Stimulated activated CD8-positive, alpha-beta memory T cell treated with anti-CD3 and anti-CD28 coated beads, Interleukin-2, amount 100 ng/mL, for 1 hour (primary cell): ENCODE data around the gene TMEM201.

Experiments
- DNase-seq, 2 donors: peaks; one replicate each; pipeline ENCODE4 v3.0.0-alpha.2; 2020; ENCODE audit warnings: low read depth in 2 of 2

The TMEM201 gene

DNA sequence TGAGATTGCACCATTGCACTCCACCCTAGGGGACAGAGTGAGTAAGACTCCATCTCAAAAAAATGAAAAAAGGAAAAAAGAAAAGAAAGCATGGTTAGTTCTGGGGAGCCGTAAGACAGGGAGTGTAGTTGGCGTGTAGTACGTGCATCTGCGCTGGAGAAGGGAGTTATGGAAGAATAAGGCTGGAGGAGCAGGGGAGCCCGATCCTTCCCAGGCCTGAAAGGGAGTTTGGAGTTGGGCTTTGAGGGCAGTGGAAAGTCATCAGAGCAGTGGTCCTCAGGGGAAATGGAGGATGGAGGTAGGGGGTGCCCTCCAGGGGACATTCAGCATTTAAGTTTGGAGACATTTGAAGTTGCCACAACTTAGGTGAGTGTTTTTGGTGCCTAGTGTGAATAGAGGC is 11.3 kb upstream of the TMEM201 start:
- DNase-seq, result no peak

DNA sequence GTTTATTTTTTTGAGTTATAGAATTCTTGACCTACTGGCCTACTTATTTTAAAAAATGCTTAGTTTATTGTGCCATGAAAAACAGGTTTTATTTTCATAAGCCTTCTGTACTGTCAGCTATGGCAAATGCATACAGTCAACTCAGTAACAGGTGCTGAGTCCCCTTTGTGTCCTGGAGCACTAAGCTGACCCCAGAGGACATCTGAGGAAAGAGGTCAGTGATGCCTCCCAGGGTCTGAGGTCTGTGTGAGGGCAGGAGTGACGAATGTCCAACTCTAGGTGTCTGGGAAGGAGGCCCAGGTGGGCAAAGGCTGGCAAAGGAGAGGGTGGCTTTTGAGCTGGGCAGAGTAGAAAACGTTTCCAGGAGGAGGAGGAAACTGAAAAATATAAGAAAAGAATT is 7.8 kb upstream of the TMEM201 start:
- no peak for DNase-seq

DNA sequence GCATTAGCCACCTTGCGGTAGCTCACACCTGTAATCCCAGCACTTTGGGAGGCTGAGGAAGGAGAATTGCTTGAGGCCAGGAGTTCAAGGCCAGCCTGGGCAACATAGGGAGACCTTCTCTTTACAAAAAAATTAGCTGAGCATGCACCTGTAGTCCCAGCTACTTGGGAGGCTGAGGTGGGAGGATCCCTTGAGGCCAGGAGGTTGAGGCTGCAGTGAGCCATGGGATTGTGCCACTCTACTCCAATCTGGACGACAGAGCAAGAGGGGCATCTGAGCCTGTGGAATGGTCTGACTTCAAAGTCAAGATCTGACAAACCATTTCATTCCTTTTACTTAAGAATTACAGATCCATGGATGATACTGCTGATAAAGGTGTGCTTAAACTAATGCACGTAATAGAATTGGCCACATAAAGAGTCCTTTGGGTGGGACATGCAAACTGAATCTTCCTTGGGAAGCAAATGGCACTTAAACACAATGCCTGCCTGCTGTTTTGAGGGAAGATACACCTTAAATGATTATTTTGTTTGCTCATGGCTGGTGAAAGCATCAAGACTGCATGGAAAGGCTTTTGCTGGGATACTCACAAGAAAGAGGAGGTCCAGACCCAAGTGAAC is 2.5 kb upstream of the TMEM201 start:
- DNase-seq, result no peak

DNA sequence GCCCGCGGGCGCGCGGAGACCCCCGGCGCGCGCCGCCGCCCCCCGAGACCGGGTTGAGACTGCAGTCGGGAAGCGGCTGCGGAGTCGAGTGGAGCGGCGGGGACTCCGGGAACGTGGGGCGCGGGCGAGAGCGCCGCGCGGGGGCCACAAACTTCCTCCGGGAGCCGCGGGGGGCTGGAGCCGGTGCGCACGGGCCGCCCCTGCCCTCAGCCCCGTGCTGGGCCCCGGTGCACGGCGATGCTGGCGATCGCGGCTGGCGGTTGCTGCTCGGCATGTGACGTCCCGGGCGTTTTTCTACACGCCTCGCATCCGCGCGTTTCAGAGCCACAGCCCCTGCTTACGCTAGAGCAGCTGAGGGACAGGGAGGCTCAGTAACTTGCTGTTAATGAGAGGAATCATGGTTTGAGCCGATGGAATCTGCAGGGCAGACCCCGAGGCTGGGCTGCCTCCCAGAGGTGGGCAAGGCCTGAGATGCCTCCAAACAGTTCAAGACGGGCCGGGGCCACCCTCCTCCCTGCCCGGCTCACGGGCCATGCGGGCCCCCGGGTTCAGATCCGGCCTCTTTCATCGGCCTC is 520 bp downstream of the TMEM201 start:
- DNase-seq, result no peak

DNA sequence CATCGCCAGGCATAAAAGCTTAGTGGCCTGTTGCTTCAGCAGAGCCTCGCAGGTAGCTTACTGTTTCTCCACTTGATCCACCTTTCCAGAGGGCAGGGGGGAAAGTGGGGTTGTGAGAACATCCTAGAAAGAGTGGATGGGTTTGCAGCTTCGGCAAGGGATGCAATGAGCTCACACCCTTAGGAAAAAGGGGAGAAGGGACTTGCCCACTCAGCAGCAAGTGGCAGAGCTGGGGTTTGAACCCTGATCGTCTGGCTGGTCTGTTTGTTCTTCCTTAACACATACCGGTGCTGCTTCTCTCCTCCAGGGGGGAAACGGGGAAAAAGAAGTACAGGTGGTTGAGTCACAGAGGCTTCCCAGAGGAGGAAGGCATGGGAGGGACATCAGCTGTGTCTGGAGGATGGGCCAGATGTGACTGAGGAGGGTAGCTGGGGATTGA is 1.0 kb downstream of the TMEM201 start:
- DNase-seq, result no peak

DNA sequence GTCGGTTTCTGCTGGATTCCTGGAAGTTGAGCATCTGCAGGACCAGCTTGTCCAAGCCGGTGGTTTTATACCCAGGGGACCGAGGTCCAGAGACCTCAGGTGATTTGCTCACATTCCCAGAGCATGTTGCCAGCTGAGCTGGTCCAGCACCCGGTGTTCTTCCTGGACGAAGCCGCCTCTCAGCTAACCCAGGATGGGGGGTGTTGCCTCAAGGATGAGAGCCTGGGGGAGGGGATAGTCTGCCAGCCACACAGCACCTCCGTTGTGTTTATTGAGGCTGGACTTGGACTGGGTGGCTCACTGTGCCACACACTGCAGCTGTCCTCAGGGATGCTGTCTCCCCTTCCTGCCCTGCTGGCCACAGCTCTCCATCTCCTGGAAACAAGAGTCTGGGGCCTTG is 1.5 kb downstream of the TMEM201 start:
- DNase-seq, result no peak

DNA sequence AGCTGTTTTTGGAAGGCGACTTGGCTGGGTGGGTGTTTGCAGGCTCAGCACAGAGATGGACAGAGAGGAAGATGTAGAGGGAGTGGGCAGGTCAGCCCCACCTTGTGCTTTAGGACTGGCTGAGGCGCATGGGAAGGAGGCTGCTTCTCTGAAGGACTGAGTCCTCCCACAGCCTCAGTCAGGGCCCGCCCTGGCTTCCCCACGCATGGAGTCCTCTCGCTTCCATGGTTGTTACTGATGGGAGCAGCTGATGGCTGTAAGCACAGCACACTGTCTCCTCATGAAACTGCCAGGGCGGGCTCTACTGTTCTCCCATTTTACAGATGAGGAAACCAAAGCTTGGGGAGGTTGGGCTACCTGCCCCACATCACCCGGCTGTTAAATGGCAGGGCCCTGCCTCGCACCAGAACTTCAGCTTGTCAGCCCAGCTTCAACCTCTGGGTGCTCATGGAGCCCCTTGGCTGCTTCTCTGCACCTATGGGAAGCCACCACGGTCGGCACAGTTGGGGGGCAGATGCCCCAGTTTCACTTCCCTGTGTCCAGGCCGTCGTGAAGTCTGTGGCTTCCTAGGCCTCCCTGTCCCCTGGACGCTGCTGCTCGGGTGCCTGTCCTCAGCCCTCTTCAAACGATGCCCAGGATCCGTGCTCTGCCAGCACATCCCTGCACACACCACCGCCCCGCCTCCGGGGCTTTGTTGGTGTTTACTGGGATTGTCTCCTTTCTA is 2.4 kb downstream of the TMEM201 start:
- DNase-seq, result no peak

DNA sequence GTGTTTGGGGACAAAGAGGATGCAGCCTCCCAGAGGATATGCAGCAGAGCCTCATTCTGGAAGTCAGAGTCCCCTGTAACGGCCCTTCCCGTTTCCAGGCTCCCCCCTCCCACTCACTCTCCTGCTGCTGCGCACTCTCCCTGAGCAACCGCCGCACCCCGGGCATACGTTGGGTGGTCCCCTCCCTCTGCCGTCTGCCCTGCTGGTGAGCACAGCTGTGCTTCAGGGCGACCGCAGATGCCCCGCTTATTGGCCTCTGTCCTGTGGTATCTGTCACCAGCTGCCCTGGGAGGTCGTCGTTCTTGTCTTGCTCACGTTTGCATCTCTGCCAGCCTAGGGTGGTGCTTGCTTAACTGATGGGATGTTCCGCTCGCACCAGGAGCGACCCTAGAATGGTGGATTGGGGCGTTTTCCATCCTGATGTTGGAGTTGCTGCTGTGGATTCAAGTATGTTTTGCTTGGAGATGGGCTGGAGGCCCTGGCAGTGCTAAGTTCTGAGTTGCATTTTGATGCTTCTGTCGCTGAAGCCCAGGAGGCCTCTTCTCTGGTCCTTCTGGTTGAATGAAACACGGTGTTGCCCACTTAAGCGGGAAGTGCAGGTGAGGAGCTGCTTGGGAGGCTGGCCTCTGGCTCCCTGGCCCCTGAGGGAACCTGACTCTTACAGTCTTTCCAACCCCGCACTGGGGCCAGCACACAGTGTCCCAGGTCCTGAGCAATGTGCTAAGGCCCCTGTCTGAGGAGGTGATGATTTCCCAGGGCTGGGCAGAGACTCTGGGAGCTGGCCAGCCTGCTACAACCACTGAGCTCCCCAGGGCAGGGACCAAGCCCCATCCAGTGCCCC is 3.2 kb downstream of the TMEM201 start:
- DNase-seq, result no peak

DNA sequence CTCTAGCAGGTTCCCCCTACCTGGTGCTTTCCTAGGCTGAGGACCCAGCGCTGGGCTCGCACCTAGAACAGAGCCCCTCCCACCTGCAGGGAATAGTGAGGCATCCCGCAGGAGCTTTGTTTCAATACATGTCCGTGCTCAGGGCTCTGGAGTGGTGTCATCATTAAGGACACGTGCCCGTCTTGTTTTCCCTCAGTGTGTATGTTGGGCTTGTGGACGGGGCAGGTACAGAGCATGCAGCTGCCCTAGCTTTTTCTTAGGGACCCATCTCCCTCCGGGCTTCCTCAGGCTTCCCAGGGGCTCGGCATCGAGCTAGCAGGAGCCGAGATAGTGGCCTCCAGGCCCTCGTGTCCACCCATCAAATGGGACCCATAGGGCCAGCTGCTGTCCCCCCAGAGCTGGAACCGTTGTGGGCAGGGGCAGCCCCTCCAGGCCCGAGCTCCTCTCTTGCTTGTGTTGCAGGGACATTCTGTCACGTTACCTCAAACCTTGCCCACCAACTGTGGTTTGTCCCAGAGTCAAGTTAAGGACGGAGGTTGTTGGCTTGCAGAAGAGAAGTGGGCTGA is 3.9 kb downstream of the TMEM201 start:
- no peak for DNase-seq

DNA sequence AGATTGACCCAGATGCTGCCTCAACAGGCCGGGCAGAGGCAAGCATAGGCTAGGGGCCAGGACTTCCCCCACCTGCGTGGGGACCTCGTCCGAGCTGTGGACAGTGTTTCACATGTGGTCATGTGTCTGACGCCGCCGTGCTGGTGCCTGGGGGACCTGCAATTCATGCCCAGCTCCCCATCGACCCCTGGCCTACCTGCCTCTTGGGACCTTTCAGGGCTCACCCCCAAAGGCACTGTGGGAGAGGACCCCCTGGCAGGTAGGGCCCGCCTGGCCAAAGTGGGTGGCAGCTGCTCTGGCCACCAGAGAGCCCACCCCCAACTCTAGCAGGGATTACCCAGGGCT is 4.4 kb downstream of the TMEM201 start:
- DNase-seq, result no peak

DNA sequence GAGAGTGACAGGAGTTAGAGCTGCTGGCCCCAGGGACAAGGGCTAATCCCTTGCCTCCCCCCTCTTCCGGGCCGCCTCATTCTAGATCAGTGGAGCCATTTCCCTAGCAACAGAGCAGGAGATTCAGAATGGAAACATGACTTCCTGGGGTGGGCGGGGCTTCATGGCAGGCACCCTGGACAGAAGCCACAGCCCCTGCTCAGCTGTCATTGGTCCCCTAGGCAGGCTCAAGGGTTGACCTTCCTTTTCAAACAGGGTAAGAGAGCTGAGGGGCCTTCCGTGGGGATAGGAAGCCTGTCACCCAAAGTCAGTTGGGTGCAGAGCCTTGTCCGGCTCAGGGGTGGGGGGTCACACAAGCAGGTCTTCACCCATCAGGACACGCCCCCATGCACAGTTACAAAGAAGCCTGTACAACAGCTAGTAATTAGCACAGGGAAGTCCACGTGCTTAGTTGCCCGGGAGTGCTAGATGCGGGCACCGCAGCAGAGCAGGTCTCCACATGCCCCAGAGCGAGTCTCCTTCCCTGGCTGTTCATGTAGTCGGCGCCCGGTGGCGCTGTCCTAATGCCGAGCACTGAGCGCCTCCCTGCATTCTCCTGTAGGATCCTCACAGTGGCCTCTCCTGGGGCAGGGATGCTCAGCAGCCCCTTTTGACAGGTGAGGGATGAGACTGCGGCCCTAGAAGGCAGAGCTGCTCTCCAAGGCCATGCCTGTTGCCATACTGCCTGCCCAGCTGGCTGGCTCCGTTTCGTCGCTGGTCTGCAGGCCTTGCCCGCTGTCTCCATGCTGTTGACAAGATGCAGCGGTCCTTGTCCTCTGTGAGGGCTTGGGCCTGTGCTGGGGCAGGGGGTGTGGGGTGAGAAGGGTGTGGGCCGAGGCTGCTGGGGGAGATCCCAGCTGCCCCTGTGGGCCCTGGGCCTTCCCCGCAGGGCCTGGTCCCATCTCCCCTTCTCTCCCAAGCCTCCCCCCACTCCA is 5.1 kb downstream of the TMEM201 start:
- DNase-seq, result no peak

DNA sequence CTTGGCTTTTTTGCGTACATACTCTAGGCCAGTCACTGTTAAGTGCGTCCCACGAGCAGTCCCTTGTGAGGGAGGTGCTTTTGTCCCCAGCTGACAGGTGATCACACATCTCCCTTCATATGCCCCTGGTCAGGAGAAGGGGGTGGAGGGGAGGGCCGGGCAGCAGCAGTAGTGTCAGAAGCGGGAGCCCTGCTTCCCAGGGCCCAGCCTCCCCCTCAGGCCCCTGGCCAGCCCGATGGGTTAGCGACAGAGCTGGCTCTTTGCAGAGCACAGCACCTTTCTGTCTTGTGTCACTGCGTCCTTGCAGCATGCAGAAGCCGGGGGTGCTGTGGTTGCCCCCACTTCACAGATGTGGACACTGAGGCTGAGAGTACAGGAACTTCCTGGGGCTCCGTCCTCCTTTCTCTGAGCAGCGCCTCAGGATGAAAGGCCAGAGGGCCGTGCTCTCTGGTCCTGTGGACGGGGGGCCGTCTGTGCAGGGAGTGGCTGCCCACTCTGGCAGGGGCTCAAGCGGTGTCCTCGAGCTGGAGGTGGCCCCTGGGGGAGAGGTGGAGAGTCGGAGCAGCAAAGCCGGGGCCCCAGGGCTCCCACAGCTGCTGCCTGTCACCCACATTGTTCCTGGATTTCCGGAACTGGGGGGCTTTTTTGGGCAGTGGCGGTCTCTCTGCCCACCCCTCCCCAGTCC is 5.9 kb downstream of the TMEM201 start:
- DNase-seq, result no peak

DNA sequence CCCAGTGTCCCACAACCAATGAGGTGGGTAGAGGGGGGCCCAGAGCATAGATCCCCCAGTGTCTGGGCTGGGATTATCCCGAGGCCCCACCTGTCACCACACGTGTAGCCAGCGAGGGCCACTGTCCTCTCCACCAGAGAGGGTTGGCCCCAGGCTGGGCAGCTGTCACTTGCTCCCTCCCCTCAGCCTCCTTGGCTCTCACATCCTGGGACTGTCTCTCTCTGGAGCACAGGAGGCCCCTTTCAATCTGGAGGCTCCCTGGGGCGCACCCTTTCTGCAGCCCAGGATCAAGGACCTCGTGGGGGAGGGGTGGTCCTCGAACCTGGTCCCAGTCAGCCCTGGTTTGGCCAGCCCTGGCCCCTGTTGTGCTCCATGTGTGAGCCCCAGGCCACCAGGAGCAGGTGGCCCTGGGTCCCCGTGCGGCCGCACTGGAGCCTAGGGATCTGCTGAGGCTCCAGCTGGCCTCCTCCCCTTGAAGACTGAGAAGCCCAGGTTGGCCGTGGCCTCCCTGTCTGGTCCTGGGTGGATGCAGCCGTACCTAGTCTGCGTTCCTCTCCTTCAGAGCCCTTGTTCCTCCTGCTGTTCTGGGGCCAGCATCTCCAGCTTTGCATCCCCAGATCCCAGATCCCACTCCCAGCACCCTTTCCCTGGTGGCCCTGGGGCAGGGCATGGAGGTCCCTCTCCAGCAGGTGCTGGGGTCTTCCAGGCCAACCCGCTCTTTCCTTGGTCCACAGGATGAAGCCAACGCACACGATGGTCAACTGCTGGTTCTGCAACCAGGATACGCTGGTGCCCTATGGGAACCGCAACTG is 6.7 kb downstream of the TMEM201 start:
- DNase-seq, result no peak

DNA sequence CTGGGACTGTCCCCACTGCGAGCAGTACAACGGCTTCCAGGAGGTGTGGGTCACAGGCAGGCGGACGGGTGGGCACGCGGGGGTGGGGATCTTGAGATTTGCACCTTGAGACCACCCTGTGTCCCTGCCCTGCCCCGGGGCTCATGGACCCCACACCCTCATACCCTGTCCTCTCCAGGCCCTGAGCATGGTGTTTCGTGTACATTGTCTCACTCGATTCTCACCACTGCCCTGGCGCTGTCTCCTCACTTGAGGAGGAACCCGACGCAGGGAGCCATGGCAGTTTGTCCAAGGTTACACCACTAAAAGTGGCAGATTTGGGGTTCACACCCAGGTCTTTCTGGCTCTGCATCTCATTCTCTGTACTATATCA is 7.2 kb downstream of the TMEM201 start:
- DNase-seq, result no peak

DNA sequence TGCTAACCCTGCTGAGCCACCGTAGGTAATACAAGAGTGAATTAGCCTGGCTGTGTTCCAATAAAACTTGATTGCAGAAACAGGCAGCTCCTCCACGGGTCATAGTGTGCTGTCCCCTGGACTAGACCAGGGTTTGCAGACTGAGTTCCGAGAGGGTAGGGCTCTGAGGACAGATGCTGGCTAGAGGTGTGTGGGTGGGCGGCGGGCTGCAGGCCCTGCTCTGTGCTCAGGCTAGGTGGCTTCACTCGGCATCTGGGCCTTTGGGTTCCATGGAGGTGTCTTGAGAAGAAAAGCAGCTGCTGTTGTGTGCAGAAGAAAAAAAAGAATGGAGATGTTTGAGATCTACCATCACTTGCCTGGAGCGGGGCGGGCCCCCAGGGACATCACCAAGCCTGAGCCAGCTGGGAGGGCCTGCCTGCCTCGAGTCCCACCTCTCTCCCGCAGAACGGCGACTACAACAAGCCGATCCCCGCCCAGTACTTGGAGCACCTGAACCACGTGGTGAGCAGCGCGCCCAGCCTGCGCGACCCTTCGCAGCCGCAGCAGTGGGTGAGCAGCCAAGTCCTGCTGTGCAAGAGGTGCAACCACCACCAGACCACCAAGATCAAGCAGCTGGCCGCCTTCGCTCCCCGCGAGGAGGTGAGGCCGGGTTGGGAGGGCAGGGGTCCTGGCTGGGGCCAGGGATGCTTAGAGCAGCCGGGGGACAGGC is 7.9 kb downstream of the TMEM201 start:
- DNase-seq, result no peak

DNA sequence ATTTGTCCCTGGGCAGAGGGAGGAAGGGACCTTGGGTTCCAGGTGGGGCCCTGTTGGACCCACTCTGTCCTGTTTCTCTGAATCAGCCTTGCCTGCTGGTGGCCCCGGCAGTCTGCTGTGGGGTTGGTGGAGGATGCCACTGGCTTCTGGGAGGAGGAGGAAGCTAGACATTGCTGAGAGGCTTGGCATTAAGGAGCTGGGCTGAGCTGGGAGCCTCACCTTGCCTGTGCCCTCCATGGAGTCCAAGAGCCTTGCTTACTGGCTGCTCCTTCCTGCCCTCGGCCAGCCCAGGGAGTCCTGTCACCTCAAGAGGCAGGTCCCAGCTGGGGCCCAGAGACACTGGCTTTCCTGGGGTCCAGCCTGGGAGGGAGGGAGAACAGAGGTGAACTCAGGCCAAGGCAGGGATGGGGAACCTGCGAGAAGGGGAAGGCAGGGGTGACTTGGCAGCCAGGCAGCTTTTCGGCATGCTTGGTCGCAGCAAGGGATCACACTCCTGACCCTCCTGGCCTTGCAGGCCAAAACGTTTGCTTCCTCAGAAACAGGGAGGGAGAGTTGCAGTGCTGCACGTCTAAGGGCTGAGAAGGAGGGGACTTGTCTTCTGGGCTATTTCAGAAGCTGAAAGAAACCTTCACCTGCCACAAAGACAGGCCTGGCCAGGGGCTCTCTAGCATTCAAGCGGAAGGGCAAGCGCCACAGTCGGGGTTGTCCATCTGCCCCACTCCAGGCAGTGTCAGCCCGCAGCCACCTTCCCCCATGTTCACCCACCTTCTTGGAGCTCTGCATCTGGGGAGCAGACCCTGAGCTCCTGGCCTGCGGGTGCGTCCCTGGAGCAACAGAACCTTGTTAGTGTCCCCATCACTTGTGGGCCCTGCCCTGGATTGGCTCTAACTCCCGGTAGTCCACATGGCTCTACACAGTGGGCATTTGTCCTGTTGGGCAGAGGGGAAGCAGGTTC is 8.9 kb downstream of the TMEM201 start:
- DNase-seq, result no peak

DNA sequence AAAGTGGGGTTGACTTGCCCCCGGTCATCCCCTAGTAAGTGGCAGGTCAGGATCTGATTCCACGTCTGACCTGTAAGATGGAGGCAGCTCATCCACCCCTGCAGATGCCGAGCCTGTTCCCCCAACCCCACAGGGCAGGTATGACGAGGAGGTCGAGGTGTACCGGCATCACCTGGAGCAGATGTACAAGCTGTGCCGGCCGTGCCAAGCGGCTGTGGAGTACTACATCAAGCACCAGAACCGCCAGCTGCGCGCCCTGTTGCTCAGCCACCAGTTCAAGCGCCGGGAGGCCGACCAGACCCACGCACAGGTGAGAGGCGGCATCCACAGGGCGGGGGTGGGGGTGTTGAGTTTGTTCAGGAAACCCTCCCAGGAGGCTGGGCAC is 9.6 kb downstream of the TMEM201 start:
- DNase-seq, result no peak

DNA sequence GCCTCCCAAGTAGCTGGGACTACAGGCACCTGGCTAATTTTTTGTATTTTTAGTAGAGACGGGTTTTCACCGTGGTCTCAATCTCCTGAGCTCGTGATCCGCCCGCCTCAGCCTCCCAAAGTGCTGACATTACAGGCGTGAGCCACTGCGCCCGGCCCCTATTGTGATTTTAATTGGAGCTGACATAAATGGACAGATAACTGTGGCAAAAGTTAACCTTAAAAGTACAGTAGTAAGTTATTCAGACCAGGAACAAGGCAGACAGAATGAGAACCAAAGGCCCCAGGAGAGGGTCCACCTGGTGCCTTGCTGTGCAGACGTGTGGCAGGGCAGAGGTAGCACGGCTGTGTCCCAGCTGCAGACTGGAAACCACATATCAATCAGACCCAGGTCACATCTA is 11.0 kb downstream of the TMEM201 start:
- DNase-seq, result no peak
